ENCODE measurements around the gene KIFBP. TPM values are rescaled to one million over a fixed set of nuclear protein-coding genes. Genes with fewer than 3 reads are reported as not detected.

Gene KIFBP
- total RNA-seq, 1 donor from 2014 or later = 26.9 TPM

DNA sequence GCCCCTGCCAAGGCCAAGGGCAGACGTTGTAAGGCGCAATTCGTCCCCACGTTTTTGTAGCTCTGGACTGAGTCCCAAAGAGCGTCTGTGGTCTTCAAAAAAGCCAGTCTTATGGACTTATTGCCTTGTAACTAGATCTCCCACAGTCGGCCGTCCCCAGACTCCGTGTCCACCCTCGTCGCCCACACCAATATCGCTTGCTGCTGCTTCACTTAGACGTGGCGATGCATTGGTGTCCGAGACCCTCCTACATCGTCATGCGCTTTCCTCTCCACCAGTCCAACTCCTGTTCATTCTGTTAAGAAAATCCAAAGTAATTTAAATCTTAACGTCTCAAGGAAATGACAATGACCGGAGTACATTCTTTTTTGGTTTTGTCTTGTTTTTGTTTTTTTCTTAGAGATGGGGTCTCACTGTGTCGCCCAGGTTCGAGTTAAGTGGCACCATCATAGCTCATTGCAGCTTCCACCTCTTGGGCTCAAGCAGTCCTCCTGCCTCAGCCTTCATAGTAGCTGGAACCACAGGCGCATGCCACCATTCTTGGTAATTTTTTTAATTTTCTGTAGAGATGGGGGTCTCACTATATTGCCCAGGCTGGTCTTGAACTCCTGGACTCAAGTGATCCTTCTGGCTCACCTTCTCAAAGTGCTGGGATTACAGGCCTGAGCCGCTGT lies 851 bp downstream of the KIFBP start:
- no peaks in the 10 kb centered on the region for H3K27me3 Mint-ChIP-seq
- DNase-seq (ENCODE audit: extremely low spot score, unreplicated experiment) = no peak
- peak overlapping the region; percentile 97 for H3K4me3 Mint-ChIP-seq
- peak overlapping the region; percentile 92 for H3K27ac Mint-ChIP-seq
- TF ChIP-seq, protein P1, sequence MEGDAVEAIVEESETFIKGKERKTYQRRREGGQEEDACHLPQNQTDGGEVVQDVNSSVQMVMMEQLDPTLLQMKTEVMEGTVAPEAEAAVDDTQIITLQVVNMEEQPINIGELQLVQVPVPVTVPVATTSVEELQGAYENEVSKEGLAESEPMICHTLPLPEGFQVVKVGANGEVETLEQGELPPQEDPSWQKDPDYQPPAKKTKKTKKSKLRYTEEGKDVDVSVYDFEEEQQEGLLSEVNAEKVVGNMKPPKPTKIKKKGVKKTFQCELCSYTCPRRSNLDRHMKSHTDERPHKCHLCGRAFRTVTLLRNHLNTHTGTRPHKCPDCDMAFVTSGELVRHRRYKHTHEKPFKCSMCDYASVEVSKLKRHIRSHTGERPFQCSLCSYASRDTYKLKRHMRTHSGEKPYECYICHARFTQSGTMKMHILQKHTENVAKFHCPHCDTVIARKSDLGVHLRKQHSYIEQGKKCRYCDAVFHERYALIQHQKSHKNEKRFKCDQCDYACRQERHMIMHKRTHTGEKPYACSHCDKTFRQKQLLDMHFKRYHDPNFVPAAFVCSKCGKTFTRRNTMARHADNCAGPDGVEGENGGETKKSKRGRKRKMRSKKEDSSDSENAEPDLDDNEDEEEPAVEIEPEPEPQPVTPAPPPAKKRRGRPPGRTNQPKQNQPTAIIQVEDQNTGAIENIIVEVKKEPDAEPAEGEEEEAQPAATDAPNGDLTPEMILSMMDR (conservative IDR thresholded peaks at IDR 0.05) = no peak
- peaks cover 3% of the 10 kb centered on the region for H3K36me3 Mint-ChIP-seq
- H3K9me3 Mint-ChIP-seq = no peaks in the 10 kb centered on the region
- H3K4me1 Mint-ChIP-seq (ENCODE audit: unreplicated experiment) = peaks cover 22% of the 10 kb centered on the region

GRCh38 chr10:68992636-68993440 lies 4.2 kb downstream of the KIFBP start:
- Mint-ChIP-seq H3K4me3 (peak overlapping the region; percentile 14), H3K36me3 (peaks cover 3% of the 10 kb centered on the region), H3K9me3 (no peaks in the 10 kb centered on the region), H3K27ac (no peak overlapping the region), H3K4me1 (ENCODE audit: unreplicated experiment) (peaks cover 22% of the 10 kb centered on the region), H3K27me3 (no peaks in the 10 kb centered on the region)
- DNase-seq (ENCODE audit: extremely low spot score, unreplicated experiment) = no peak
- TF ChIP-seq, protein P1 (conservative IDR thresholded peaks at IDR 0.05) = no peak

- H3K9me3 Mint-ChIP-seq = no peaks in the 10 kb centered on the region
- DNase-seq (ENCODE audit: extremely low spot score, unreplicated experiment) = no peak
- no peak overlapping the region for H3K27ac Mint-ChIP-seq
- no peak overlapping the region for H3K4me3 Mint-ChIP-seq
- H3K4me1 Mint-ChIP-seq (ENCODE audit: unreplicated experiment) = peaks cover 11% of the 10 kb centered on the region
- H3K36me3 Mint-ChIP-seq = no peaks in the 10 kb centered on the region
- TF ChIP-seq, protein P1 (conservative IDR thresholded peaks at IDR 0.05) = no peak
- H3K27me3 Mint-ChIP-seq = no peaks in the 10 kb centered on the region
Measured at GRCh38 chr10:68997211-68997610, 8.6 kb downstream of the KIFBP start.

- Mint-ChIP-seq H3K27me3 (no peaks in the 10 kb centered on the region), H3K9me3 (no peaks in the 10 kb centered on the region), H3K27ac (no peak overlapping the region), H3K36me3 (peaks cover 4% of the 10 kb centered on the region), H3K4me1 (ENCODE audit: unreplicated experiment) (no peaks in the 10 kb centered on the region), H3K4me3 (no peak overlapping the region)
- DNase-seq (ENCODE audit: extremely low spot score, unreplicated experiment) = no peak
- TF ChIP-seq, protein P1 (conservative IDR thresholded peaks at IDR 0.05) = peak; percentile 51
Measured at GRCh38 chr10:69004821-69005220, 16.2 kb downstream of the KIFBP start.

DNA sequence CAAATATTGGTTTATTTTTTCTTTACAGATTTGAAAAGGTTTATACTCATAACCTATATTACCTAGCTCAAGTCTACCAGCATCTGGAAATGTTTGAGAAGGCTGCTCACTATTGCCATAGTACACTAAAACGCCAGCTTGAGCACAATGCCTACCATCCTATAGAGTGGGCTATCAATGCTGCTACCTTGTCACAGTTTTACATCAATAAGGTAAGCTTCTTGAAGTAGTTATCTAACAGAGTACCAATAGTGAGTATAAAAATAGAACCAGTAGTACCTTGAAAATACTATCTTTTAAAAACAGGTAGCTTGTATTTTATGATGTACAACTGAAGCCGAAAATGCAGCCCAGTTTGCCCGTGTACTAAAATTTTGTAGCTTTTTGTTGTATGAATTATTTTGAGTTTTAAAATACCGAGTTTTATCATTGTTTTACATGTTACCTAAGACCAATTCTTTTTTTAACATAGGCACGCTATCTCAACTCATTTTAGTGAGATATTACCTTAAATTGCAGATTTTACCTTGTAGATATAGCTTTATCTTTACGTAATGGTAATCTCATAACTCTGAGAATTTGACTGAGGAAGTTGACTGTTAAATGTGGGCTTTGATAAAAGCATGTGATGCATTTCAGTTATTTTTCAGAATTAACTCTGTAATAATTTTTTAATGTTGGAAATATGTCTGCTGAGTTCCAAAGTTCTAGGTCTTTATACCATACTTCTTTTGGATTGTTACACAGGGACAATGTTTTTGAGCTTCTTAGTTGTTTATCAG lies 17.3 kb downstream of the KIFBP start:
- Mint-ChIP-seq H3K27ac (no peak overlapping the region), H3K9me3 (no peaks in the 10 kb centered on the region), H3K36me3 (peaks cover 8% of the 10 kb centered on the region), H3K27me3 (no peaks in the 10 kb centered on the region), H3K4me1 (ENCODE audit: unreplicated experiment) (no peaks in the 10 kb centered on the region), H3K4me3 (no peak overlapping the region)
- TF ChIP-seq, protein P1 (conservative IDR thresholded peaks at IDR 0.05) = no peak
- no peak for DNase-seq (ENCODE audit: extremely low spot score, unreplicated experiment)

Measured in type B pancreatic cell (in vitro differentiated cells).